ENCODE data around the gene CLEC16A.

Gene CLEC16A

DNA sequence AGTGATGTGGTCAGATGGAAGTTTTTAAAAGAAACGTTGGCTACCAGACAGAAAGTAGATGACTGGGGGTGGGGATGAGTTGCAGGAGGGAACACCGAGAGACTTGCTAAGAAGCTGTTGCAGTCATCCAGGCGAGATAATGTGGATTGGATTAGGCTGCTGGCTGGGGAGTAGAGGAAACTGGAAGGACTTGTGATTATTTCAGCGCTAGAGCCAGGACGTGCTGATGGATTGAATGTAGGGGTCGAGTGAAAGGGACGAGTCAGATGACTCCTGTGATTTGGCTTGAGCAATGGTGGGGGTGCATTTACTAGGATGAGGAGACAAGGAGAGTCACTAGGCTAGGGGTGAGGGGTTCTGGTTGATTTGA lies 88.5 kb downstream of the CLEC16A start:
- no peak overlapping the region for H3K4me3 ChIP-seq (replicated peaks; ENCODE audit: low read depth, low read length)
- DNase-seq (ENCODE audit: extremely low read depth, insufficient read length), result no peak
- TF ChIP-seq CTCF (IDR thresholded peaks at IDR 0.05; ENCODE audit: insufficient read depth, low read length, poor library complexity, severe bottlenecking), result no peak
- no peaks in the 10 kb centered on the region for H3K27me3 ChIP-seq (replicated peaks; ENCODE audit: control insufficient read depth, insufficient read depth, low read length)
- peaks cover 8% of the 10 kb centered on the region for H3K36me3 ChIP-seq (ENCODE audit: control insufficient read depth, insufficient read depth, low read length)

DNA sequence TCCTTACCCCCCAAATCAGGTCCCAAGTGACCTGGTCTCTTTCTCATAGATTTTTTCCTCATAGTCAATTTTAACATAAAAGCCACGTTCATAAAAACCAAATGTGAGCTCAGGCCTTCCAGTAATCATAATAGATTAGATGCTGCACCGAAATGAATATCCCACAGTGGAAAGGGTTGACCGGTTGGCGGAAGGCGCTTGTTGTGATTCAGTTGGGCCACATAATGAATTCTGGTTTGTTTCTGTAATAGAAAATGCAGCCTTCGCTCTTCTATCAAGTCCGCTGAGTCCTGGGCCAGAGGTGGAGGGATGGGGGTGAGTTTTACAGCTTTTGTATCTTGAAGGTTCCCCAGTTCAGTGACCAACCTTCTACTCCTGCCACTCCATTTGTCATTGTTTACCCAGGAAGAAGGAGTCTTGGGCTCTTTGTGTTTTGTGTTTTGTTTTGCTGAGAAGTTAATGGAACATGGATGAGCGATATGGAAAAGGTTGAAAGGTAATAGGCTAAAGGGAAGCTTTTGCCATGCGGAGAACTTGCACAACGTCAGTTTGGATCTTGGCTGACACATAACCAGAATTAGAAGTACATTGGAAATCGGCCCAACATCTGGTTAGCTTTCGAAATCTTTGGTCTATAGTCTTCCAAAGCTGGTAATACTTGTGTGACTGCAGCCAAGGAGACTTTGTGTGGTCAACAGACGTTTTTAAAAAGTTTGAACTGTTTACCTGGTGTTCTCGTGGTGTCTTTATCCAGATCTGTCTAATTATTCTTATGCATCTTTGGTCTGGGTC lies 89.5 kb downstream of the CLEC16A start:
- Histone ChIP-seq H3K27me3 (replicated peaks; ENCODE audit: control insufficient read depth, insufficient read depth, low read length) (no peaks in the 10 kb centered on the region), H3K4me3 (replicated peaks; ENCODE audit: low read depth, low read length) (no peak overlapping the region), H3K36me3 (ENCODE audit: control insufficient read depth, insufficient read depth, low read length) (peaks cover 8% of the 10 kb centered on the region)
- TF ChIP-seq CTCF (IDR thresholded peaks at IDR 0.05; ENCODE audit: insufficient read depth, low read length, poor library complexity, severe bottlenecking), result no peak
- no peak for DNase-seq (ENCODE audit: extremely low read depth, insufficient read length)

GRCh38 chr16:11034481-11034931 lies 90.1 kb downstream of the CLEC16A start:
- DNase-seq (ENCODE audit: extremely low read depth, insufficient read length), result no peak
- TF ChIP-seq CTCF (IDR thresholded peaks at IDR 0.05; ENCODE audit: insufficient read depth, low read length, poor library complexity, severe bottlenecking), result no peak
- no peaks in the 10 kb centered on the region for H3K27me3 ChIP-seq (replicated peaks; ENCODE audit: control insufficient read depth, insufficient read depth, low read length)
- no peak overlapping the region for H3K4me3 ChIP-seq (replicated peaks; ENCODE audit: low read depth, low read length)
- peaks cover 8% of the 10 kb centered on the region for H3K36me3 ChIP-seq (ENCODE audit: control insufficient read depth, insufficient read depth, low read length)

GRCh38 chr16:11035096-11035495 lies 90.7 kb downstream of the CLEC16A start:
- DNase-seq (ENCODE audit: extremely low read depth, insufficient read length), result no peak
- Histone ChIP-seq H3K27me3 (replicated peaks; ENCODE audit: control insufficient read depth, insufficient read depth, low read length) (no peaks in the 10 kb centered on the region), H3K36me3 (ENCODE audit: control insufficient read depth, insufficient read depth, low read length) (peaks cover 13% of the 10 kb centered on the region), H3K4me3 (replicated peaks; ENCODE audit: low read depth, low read length) (no peak overlapping the region)
- TF ChIP-seq CTCF (IDR thresholded peaks at IDR 0.05; ENCODE audit: insufficient read depth, low read length, poor library complexity, severe bottlenecking), result no peak

GRCh38 chr16:11036040-11036439 lies 91.7 kb downstream of the CLEC16A start:
- Histone ChIP-seq H3K27me3 (replicated peaks; ENCODE audit: control insufficient read depth, insufficient read depth, low read length) (no peaks in the 10 kb centered on the region), H3K4me3 (replicated peaks; ENCODE audit: low read depth, low read length) (no peak overlapping the region), H3K36me3 (ENCODE audit: control insufficient read depth, insufficient read depth, low read length) (peaks cover 15% of the 10 kb centered on the region)
- TF ChIP-seq CTCF (IDR thresholded peaks at IDR 0.05; ENCODE audit: insufficient read depth, low read length, poor library complexity, severe bottlenecking), result no peak
- no peak for DNase-seq (ENCODE audit: extremely low read depth, insufficient read length)

All from GM06990 (cell line).